Fibroblast of lung (primary cell): ENCODE data around the gene MEF2A. TPM values are rescaled to one million over a fixed set of nuclear protein-coding genes. Genes with fewer than 3 reads are reported as not detected.
A peak's percentile ranks its signal among the peaks of the same experiment; 100 is the strongest.

Source experiments
- DNase-seq, 2 donors: peaks; one replicate each; pipeline versions ENCODE4 v3.0.0 to v3.0.0-alpha.2; 2010; ENCODE audit warnings: low read depth in 2 of 2
- H2AFZ ChIP-seq: 2 replicates; pipeline ENCODE4 v1.5.1; 2012; ENCODE audit warnings: low read length, control low read depth, inconsistent platforms
- H3K27ac ChIP-seq: 2 replicates; pipeline ENCODE4 v1.5.1; 2011; ENCODE audit warnings: low read length, control low read depth; ENCODE audit not compliant: insufficient read depth
- H3K27me3 ChIP-seq: 2 replicates; pipeline ENCODE4 v1.5.1; 2011; ENCODE audit warnings: mild to moderate bottlenecking, low read length; ENCODE audit not compliant: control insufficient read depth, insufficient read depth
- H3K36me3 ChIP-seq: 2 replicates; pipeline ENCODE4 v1.5.1; 2011; ENCODE audit warnings: low read length; ENCODE audit not compliant: control insufficient read depth, insufficient read depth
- H3K4me1 ChIP-seq: 2 replicates; pipeline ENCODE4 v1.5.1; 2011; ENCODE audit warnings: low read length; ENCODE audit not compliant: control insufficient read depth, insufficient read depth; ENCODE audit errors: extremely low read depth
- H3K4me2 ChIP-seq: 2 replicates; pipeline ENCODE4 v1.5.1; 2011; ENCODE audit warnings: low read length, control low read depth; ENCODE audit not compliant: insufficient read depth; ENCODE audit errors: extremely low read depth
- H3K4me3 ChIP-seq, 4 experiments: fragments of 200-600 bp in 1 of 4; sonication (generic) in 1 of 4; replicated peaks in 1 of 4; 2 replicates each; pipeline ENCODE4 v1.5.1; 2011 to 2016; ENCODE audit warnings: low read length in 4 of 4, low read depth in 3 of 4, mild to moderate bottlenecking in 3 of 4, control low read depth in 2 of 4, inconsistent platforms in 1 of 4, mixed read lengths in 1 of 4; ENCODE audit not compliant: insufficient read depth in 1 of 4; ENCODE audit errors: control extremely low read depth in 1 of 4
- H3K79me2 ChIP-seq: 2 replicates; pipeline ENCODE4 v1.5.1; 2012; ENCODE audit warnings: mild to moderate bottlenecking, low read length, inconsistent platforms; ENCODE audit not compliant: control insufficient read depth, insufficient read depth
- H3K9ac ChIP-seq: 2 replicates; pipeline ENCODE4 v1.5.1; 2011; ENCODE audit warnings: mild to moderate bottlenecking, low read length, control low read depth; ENCODE audit not compliant: insufficient read depth
- H3K9me3 ChIP-seq: 2 replicates; pipeline ENCODE4 v1.5.1; 2012; ENCODE audit warnings: low read depth, low read length; ENCODE audit not compliant: control insufficient read depth, insufficient read depth
- H4K20me1 ChIP-seq: 2 replicates; pipeline ENCODE4 v1.5.1; 2011; ENCODE audit warnings: low read length; ENCODE audit not compliant: control insufficient read depth, insufficient read depth; ENCODE audit errors: extremely low read depth
- EZH2 ChIP-seq: IDR thresholded peaks from 2 replicates; pipeline ENCODE4 v1.5.1; 2012; ENCODE audit warnings: low read length, control low read depth, mild to moderate bottlenecking; ENCODE audit errors: missing control alignments
- polyA plus RNA-seq, 2 donors: library from polyadenylated mRNA; depleted of rRNA in 1 of 2; stranded (reverse) in 1 of 2; unstranded in 1 of 2; fragments of >200 nt; gene quantifications; 2 replicates each; pipeline ENCODE4 v1.2.1, GENCODE V29; 2011 to 2012; ENCODE audit warnings: missing spikeins in 1 of 2
- total RNA-seq: library from RNA; depleted of rRNA; stranded (reverse); fragments of >200 nt; gene quantifications from 2 replicates; pipeline ENCODE4 v1.2.1, GENCODE V29; 2014
- TF ChIP-seq, protein P1 (sequence below), 2 donors: IDR thresholded peaks in 1 of 2; conservative IDR thresholded peaks in 1 of 2; 1 replicate in 1 of 2; 2 replicates in 1 of 2; pipeline ENCODE4 v1.5.1; 2011 to 2012; ENCODE audit warnings: low read length in 2 of 2, control low read depth in 1 of 2, inconsistent platforms in 1 of 2, low read depth in 1 of 2, mild to moderate bottlenecking in 1 of 2

MEF2A gene
- total and polyA plus RNA-seq, 2 donors (not counting 1 experiment from before 2014, with no cell fraction given) = 24.6 to 40.4 TPM

DNA sequence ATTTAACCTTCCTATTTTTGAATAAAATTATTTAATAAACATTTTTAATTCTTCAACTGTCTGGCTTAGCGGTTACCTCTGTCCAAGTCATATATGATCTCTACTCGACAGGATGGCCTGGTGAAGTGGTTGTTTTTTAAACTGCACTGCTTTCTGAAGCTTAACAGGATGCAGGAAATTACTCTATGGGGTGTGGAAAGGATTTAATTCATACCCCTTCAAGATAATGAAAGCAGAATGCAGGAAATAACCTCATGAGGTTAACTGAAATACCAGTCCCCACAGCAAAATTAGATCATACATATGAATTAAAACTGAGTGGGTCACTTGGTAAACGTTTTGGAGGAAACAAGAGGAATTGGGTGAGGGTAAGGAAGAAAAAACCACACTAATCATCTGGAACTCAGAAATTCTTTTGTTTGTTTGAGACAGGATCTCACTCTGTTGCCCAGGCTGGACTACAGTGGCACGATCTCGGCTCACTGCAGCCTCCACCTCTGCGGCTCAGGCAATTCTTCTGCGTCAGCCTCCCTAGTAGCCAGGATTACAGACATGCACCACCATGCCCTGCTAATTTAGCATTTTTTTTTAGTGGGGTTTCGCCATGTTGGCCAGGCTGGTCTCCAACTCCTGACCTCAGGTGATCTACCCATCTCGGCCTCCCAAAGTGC, 117.4 kb downstream of the MEF2A start:
- Histone ChIP-seq H3K36me3 (peaks cover 2% of the 10 kb centered on the region), H3K27ac (no peak overlapping the region), H2AFZ (no peak overlapping the region), H3K4me3 (no peak overlapping the region), H3K4me2 (no peak overlapping the region), H3K79me2 (no peaks in the 10 kb centered on the region), H3K9ac (no peak overlapping the region), H3K27me3 (no peaks in the 10 kb centered on the region), H4K20me1 (no peaks in the 10 kb centered on the region), H3K4me1 (no peaks in the 10 kb centered on the region), H3K9me3 (no peaks in the 10 kb centered on the region)
- peak in 1 of 2 donors; percentile 81 for DNase-seq
- no peak for TF ChIP-seq EZH2
- TF ChIP-seq, protein P1, sequence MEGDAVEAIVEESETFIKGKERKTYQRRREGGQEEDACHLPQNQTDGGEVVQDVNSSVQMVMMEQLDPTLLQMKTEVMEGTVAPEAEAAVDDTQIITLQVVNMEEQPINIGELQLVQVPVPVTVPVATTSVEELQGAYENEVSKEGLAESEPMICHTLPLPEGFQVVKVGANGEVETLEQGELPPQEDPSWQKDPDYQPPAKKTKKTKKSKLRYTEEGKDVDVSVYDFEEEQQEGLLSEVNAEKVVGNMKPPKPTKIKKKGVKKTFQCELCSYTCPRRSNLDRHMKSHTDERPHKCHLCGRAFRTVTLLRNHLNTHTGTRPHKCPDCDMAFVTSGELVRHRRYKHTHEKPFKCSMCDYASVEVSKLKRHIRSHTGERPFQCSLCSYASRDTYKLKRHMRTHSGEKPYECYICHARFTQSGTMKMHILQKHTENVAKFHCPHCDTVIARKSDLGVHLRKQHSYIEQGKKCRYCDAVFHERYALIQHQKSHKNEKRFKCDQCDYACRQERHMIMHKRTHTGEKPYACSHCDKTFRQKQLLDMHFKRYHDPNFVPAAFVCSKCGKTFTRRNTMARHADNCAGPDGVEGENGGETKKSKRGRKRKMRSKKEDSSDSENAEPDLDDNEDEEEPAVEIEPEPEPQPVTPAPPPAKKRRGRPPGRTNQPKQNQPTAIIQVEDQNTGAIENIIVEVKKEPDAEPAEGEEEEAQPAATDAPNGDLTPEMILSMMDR (conservative IDR thresholded peaks at IDR 0.05 in 1 of 2, IDR thresholded peaks at IDR 0.05 in 1 of 2; ENCODE audit: low read depth in 1 of 2, low read length in 2 of 2) = no peak

DNA sequence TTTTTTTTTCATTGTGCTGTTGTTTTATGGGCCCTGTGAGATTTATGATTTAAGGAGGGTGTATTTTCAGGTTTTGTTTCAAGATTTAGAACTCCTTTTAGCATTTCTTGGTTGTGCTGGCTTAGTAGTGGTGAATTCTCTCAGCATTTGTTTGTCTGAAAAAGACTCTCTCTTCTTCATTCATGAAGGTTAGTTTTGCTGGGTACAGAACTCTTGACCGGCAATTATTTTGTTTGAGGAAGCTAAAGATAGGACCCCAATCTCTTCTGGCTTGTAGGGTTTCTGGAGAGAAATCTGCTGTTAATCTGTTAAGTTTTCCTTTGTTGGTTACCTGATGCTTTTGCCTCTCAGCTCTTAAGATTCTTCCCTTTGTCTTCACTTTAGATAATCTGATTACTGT, 120.5 kb downstream of the MEF2A start:
- TF ChIP-seq, protein P1 (conservative IDR thresholded peaks at IDR 0.05 in 1 of 2, IDR thresholded peaks at IDR 0.05 in 1 of 2; ENCODE audit: low read depth in 1 of 2, low read length in 2 of 2) = no peak
- no peak for TF ChIP-seq EZH2
- Histone ChIP-seq H3K27ac (no peak overlapping the region), H3K9me3 (no peaks in the 10 kb centered on the region), H3K79me2 (no peaks in the 10 kb centered on the region), H2AFZ (no peak overlapping the region), H4K20me1 (no peaks in the 10 kb centered on the region), H3K4me2 (no peak overlapping the region), H3K27me3 (no peaks in the 10 kb centered on the region), H3K4me1 (no peaks in the 10 kb centered on the region), H3K4me3 (no peak overlapping the region), H3K36me3 (peaks cover 4% of the 10 kb centered on the region), H3K9ac (no peak overlapping the region)
- no peak for DNase-seq

DNA sequence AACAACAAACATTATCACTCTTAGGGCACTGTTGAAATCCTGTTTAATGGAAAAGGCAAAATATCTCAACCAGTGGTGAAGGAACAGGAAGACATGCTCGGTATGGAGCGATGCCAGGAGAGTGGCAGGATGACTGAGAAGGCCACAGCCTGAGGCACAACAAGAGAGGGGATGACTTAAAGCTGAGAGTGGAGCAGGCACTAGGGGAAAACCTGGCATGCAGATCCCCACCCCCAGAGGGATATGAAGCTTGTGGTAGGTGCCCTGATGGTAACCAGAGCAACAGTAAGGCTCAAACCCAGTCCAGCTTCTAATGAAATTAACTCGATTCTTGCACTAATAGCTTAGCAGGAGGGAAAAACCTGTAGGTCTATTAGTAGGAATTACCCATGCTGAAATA, 127.0 kb downstream of the MEF2A start:
- H3K27me3 ChIP-seq = no peaks in the 10 kb centered on the region
- H3K36me3 ChIP-seq = peaks cover 5% of the 10 kb centered on the region
- no peak overlapping the region for H3K9ac ChIP-seq
- H3K4me1 ChIP-seq = no peaks in the 10 kb centered on the region
- no peaks in the 10 kb centered on the region for H4K20me1 ChIP-seq
- H2AFZ ChIP-seq = no peak overlapping the region
- H3K79me2 ChIP-seq = no peaks in the 10 kb centered on the region
- TF ChIP-seq, protein P1 (conservative IDR thresholded peaks at IDR 0.05 in 1 of 2, IDR thresholded peaks at IDR 0.05 in 1 of 2; ENCODE audit: low read depth in 1 of 2, low read length in 2 of 2) = no peak
- TF ChIP-seq EZH2 = no peak
- no peak for DNase-seq
- H3K9me3 ChIP-seq = no peaks in the 10 kb centered on the region
- no peak overlapping the region for H3K4me2 ChIP-seq
- no peak overlapping the region for H3K27ac ChIP-seq
- no peak overlapping the region for H3K4me3 ChIP-seq
